ENCODE data around the gene SAXO2.
"Not testable (repeated sequence)": the region's sequence is repeated elsewhere in the genome, so short reads cannot be mapped to it uniquely, and the experiment has no call there.

The SAXO2 gene

GRCh38 chr15:82314769-82315518 is 52.3 kb downstream of the SAXO2 start:
- DNase-seq, result no peak

GRCh38 chr15:82315519-82316246 is 53.1 kb downstream of the SAXO2 start:
- no peak for DNase-seq

- not testable (repeated sequence) for DNase-seq
These were observed 53.9 kb downstream of the SAXO2 start for GRCh38 chr15:82316247-82317090.

- no peak for DNase-seq
These were observed 54.5 kb downstream of the SAXO2 start for GRCh38 chr15:82317091-82317489.

GRCh38 chr15:82317516-82317915 is 54.9 kb downstream of the SAXO2 start:
- not testable (repeated sequence) for DNase-seq

- not testable (repeated sequence) for DNase-seq
These were observed 55.7 kb downstream of the SAXO2 start for GRCh38 chr15:82318281-82318680.

GRCh38 chr15:82319522-82320278 is 57.1 kb downstream of the SAXO2 start:
- not testable (repeated sequence) for DNase-seq

GRCh38 chr15:82320861-82321260 is 58.2 kb downstream of the SAXO2 start:
- DNase-seq, result not testable (repeated sequence)

- DNase-seq, result not testable (repeated sequence)
These were observed 59.9 kb downstream of the SAXO2 start for GRCh38 chr15:82322488-82322887.

GRCh38 chr15:82324831-82325230 is 62.2 kb downstream of the SAXO2 start:
- DNase-seq, result not testable (repeated sequence)

- DNase-seq, result not testable (repeated sequence)
These were observed 63.0 kb downstream of the SAXO2 start for GRCh38 chr15:82325646-82326045.

- not testable (repeated sequence) for DNase-seq
These were observed 64.3 kb downstream of the SAXO2 start for GRCh38 chr15:82326896-82327295.

GRCh38 chr15:82327372-82327771 is 64.8 kb downstream of the SAXO2 start:
- DNase-seq, result not testable (repeated sequence)

GRCh38 chr15:82329039-82329438 is 66.4 kb downstream of the SAXO2 start:
- not testable (repeated sequence) for DNase-seq

GRCh38 chr15:82330921-82331320 is 68.3 kb downstream of the SAXO2 start:
- DNase-seq, result not testable (repeated sequence)

- not testable (repeated sequence) for DNase-seq
These were observed 69.1 kb downstream of the SAXO2 start for GRCh38 chr15:82331576-82332304.

GRCh38 chr15:82332711-82333602 is 70.3 kb downstream of the SAXO2 start:
- DNase-seq, result not testable (repeated sequence)

- not testable (repeated sequence) for DNase-seq
These were observed 71.3 kb downstream of the SAXO2 start for GRCh38 chr15:82333603-82334553.
